ENCODE results near the gene USP48.
"Not testable (repeated sequence)": the region's sequence is repeated elsewhere in the genome, so short reads cannot be mapped to it uniquely, and the experiment has no call there.

Gene USP48

DNA sequence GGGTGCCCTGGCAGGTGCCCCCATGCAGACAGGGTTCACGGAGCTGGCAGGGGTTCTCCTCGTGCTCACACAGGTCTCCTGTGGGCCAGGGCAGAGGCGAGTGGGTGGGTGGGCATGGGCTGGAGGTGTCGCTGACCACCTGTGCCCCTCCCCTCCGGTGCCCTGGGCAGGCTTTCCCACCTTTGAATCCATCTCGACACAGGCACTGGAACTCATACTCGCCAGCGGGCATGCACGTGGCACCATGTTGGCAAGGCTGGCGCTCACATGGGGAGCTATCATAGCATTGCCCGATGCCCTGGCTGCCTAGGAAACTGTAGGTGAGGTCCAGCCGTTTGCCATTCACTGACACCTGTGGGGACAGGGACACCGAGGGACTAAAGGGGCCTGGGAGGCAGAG, 45.1 kb upstream of the USP48 start:
- TF ChIP-seq CTCF (IDR thresholded peaks at IDR 0.05; ENCODE audit: unreplicated experiment in 3 of 3): no peak
- no peak overlapping the region for H3K4me3 Mint-ChIP-seq
- H3K27ac Mint-ChIP-seq: no peak overlapping the region
- no peaks in the 10 kb centered on the region for H3K27me3 Mint-ChIP-seq (ENCODE audit: low read depth)
- H3K9me3 Mint-ChIP-seq: peaks cover 3% of the 10 kb centered on the region
- peaks cover 28% of the 10 kb centered on the region for H3K36me3 Mint-ChIP-seq (ENCODE audit: low read depth)
- no peaks in the 10 kb centered on the region for H3K4me1 Mint-ChIP-seq

- no peaks in the 10 kb centered on the region for H3K9me3 Mint-ChIP-seq
- no peak overlapping the region for H3K27ac Mint-ChIP-seq
- no peaks in the 10 kb centered on the region for H3K27me3 Mint-ChIP-seq (ENCODE audit: low read depth)
- H3K4me3 Mint-ChIP-seq: no peak overlapping the region
- no peaks in the 10 kb centered on the region for H3K4me1 Mint-ChIP-seq
- H3K36me3 Mint-ChIP-seq (ENCODE audit: low read depth): peaks cover 21% of the 10 kb centered on the region
- no peak for TF ChIP-seq CTCF (IDR thresholded peaks at IDR 0.05; ENCODE audit: unreplicated experiment in 3 of 3)
Observed at GRCh38 chr1:21827141-21827679, 44.3 kb upstream of the USP48 start.

GRCh38 chr1:21826694-21827093, 43.7 kb upstream of the USP48 start:
- H3K4me1 Mint-ChIP-seq; H3K27ac Mint-ChIP-seq; H3K4me3 Mint-ChIP-seq; H3K27me3 Mint-ChIP-seq (ENCODE audit: low read depth); H3K9me3 Mint-ChIP-seq: not testable (repeated sequence)
- H3K36me3 Mint-ChIP-seq (ENCODE audit: low read depth): peaks cover 16% of the 10 kb centered on the region

DNA sequence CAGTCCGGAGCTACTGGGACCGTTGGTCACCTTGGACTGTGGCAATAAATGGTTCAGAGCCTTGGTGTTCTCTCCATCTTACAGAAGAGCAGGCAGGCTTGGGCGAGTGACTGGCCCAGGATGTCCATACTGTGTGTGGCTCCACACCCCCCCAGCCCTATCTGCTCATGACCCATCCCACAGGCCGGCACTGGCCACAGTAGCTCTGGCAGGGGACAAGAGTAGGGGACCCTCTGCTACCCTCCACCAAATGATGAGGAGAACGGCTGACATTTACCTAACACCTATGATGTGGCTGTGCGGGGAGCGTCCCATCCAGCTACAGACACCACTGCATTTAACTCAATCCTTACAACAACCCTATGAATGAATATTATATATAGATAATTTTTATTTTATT, 42.4 kb upstream of the USP48 start:
- no peak for TF ChIP-seq CTCF (IDR thresholded peaks at IDR 0.05; ENCODE audit: unreplicated experiment in 3 of 3)
- H3K27me3 Mint-ChIP-seq (ENCODE audit: low read depth): no peaks in the 10 kb centered on the region
- no peaks in the 10 kb centered on the region for H3K9me3 Mint-ChIP-seq
- peaks cover 20% of the 10 kb centered on the region for H3K36me3 Mint-ChIP-seq (ENCODE audit: low read depth)
- H3K27ac Mint-ChIP-seq: no peak overlapping the region
- no peaks in the 10 kb centered on the region for H3K4me1 Mint-ChIP-seq
- H3K4me3 Mint-ChIP-seq: no peak overlapping the region

- H3K4me3 Mint-ChIP-seq: no peak overlapping the region
- no peaks in the 10 kb centered on the region for H3K9me3 Mint-ChIP-seq
- no peaks in the 10 kb centered on the region for H3K4me1 Mint-ChIP-seq
- H3K27ac Mint-ChIP-seq: no peak overlapping the region
- no peak for TF ChIP-seq CTCF (IDR thresholded peaks at IDR 0.05; ENCODE audit: unreplicated experiment in 3 of 3)
- H3K36me3 Mint-ChIP-seq (ENCODE audit: low read depth): peaks cover 22% of the 10 kb centered on the region
- no peaks in the 10 kb centered on the region for H3K27me3 Mint-ChIP-seq (ENCODE audit: low read depth)
Observed at GRCh38 chr1:21824926-21825325, 42.0 kb upstream of the USP48 start.

DNA sequence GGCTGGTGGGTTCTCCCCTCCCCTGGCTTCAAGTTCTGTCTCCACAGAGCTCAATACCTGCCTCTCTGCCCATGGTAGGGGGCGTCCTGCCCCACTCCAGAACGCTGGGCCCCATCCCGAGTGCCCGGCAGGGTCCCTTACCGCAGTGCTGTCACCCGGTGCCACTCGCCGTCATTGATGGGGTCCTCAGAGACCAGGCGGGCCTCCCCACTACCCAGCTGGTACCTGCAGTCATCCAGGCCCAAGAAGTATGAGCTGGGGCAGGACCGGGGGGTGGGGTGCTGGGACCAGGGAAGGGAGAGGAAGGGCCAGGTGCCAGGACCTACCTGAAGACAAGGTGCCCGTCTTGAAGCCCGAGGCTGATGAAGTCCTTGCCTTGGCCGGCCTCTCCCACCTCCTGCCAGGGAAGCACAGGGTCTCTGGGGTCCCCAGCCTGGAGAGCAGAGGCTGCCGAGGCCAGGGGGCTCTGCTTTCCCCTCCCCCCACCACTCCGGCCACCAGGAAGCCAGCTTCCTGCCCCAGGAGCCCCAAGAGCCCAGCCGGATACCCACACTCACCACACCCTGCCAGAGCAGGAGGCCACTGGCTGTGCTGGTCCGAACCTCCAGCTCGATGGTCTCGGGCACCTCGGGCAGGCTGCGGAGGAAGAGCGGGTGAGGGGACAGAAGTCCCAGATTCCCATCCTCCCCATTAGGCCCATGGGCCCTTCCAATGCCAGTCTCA, 41.2 kb upstream of the USP48 start:
- TF ChIP-seq CTCF (IDR thresholded peaks at IDR 0.05; ENCODE audit: unreplicated experiment in 3 of 3): no peak
- Mint-ChIP-seq H3K27me3 (ENCODE audit: low read depth) (no peaks in the 10 kb centered on the region), H3K4me1 (no peaks in the 10 kb centered on the region), H3K27ac (no peak overlapping the region), H3K4me3 (no peak overlapping the region), H3K36me3 (ENCODE audit: low read depth) (peaks cover 27% of the 10 kb centered on the region), H3K9me3 (no peaks in the 10 kb centered on the region)
